Posterior cingulate gyrus (tissue), 11 donors: Measurements from ENCODE around the gene CAPZB.

Experiments used
- DNase-seq, 10 donors: peaks; one replicate each; pipeline versions ENCODE4 v3.0.0 to v3.0.0-alpha.2; 2020 to 2021; ENCODE audit warnings: mixed read lengths in 3 of 10
- intact Hi-C: fragments of 100-400 bp; cut with DNase I; formaldehyde crosslinking; loops from one replicate; pipeline ENCODE4 v1.15.1; 2023

CAPZB gene

DNA sequence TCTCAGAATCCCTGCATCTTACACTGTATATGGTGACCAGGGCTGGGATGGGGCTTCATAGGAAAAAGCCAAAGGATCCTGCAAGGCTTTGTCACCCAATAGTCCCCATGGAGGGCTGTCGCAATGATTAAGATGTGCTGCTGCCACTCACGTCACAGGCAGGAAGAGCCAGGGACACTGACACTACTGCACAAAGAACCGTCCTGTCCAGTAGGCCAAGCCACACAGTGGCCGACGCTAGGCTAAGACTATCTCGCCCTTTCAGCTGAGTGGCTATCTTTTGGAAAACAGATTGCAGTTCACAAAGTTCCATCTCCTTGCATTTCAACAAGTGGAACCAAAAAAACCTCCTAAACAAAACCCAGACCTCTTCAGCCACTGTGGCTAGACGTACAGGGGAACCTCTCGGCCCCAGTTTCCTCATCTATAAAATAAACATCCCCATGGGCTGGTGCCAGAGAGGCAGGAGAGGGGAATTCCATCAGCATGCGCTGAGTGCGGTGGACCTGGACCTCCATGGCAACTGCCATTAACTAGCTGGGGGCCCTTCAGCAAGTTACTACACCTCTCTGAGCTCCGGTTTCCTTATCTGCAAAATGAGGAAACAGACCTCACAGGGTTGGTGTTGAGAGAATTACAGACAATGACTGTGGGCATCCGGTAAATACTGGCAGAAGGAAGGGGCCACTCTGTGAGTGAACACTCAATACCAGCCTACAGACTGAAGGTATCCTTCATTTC is 8.7 kb downstream of the CAPZB start:
- DNase-seq = no peak
- intact Hi-C loops = no loop called here

DNA sequence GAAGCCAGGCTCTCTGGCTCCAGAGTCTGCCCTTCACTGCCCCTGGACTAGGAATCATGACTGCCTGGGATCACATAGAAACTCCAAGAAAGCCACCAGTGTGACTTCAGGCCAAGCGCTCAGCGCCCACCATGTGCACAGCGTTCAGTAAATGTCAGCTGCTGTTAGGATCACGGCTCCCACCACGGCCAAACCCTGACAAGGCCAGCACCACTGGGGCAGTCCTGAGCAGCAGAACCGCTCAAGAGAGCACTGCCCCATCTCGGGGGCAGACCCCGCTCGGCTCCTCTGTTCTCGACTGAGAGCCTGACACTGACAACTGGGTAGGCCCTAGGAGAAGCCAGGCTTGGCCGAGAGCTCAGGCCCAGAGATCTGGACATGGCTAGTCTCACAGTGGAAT is 10.0 kb downstream of the CAPZB start:
- intact Hi-C loops = no loop called here

DNA sequence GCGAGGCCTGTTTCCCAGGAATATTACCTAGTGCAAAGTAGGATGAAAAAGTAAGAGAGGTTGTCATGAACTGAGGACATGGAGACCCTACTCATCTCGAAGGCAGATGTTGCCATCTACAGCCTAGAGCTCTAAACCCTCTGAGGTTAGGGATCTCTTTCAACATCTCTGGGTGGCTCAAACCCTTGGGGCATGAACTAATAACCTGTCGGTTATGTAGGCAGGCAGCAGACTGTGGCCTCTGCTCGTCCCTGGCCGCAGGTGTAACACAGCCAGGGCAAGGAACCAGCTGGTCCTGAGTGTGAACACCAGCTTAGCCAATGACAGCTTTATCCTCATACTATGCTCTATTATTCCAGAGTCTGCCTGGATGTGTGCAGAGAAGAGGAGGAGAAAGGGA is 13.2 kb downstream of the CAPZB start:
- intact Hi-C loops = no loop called here
- DNase-seq = no peak

More for the DNA sequence above, 10.0 kb downstream of the CAPZB start:
- DNase-seq = no peak

DNA sequence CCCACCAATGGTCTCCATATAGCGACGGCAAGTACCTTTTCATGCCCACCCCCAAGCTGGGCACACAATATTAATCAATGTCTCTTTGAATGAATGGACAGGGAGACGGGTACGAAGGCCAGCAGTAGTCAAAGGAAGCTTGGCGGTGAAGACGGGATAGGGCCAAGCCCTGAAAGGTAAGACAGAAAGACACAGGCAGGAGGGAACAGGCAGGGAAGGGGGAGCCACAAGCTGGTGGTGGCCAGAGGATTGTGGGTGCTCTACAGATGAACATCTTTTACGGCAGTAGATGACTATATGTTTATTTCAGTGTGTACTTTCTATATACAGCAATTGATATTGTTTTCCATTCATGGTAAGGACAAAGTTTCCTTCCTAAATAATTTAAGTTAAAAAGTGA is 16.3 kb downstream of the CAPZB start:
- DNase-seq = no peak

DNA sequence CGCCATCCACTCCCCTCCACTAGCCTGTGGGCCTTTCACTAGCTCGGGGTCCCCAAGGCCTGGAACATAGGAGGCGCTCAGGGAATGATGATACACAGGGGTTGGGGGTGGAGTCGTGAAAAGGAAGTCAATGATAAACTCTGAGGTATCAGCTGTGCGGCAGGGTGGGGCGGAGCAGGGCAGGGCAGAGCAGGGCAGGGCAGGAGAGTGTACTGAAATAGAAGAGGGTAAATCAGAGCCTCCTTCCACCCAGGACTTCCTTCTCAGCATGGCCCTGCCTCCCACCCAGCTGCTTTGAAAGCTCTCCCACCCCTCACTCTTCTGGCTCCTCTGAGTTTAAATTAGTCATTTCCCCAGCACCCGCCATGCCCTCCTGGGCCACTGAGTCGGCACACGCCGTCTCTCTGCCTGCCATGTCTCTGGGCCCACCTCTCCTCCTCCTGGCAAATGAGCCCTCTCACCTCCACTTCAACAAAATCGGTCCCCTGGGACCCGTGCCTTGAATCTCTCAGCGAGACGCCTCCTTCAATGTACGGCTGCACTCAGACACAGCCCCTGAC is 16.9 kb downstream of the CAPZB start:
- intact Hi-C loops = no loop called here
- DNase-seq = no peak

More for the DNA sequence above, 16.3 kb downstream of the CAPZB start:
- intact Hi-C loops = no loop called here

DNA sequence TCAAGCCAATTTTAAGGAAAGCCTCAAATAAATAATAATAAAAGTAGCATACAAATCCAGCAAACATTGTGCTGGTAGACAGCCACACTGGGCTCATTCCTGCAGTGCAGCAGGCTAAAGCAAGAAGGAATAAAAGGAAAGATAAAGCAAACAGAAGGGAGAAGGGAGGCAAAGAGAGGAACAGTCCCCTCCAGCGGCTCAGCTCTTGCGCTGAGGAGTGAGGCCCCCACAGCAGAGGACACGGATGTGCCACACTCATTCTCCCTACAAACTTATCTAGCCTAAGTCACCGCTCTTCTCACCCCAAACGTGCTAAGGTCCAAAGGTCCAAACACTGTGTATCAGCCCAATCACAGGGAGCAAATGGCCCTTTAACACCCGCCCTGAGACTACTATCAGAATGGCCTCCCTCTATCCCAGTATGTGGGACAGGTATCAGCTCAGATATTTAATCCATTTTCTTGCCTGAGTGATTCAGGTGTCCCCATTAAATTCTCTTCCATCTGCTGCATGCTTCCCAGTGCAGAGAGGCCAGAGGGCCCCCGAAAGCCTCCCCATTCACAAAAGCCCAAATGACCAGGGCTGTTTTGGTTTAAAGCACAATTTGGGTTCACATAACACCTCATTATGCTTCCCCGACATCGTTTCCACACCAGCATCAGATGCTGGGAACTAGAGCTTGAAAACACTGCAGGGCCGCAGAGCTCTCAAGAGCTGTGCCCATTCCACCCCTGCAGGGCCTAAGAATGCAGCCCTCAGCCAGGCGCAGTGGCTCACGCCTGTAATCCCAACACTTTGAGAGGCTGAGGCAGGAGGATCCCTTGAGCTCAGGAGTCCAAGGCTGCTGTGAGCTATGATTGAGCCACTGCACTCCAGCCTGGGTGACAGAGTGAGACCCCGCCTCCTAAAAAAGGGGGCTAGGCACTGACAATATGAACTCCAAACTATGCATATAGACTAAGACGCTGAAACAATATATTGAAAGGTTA is 17.8 kb downstream of the CAPZB start:
- DNase-seq = no peak
- intact Hi-C loops = no loop called here

DNA sequence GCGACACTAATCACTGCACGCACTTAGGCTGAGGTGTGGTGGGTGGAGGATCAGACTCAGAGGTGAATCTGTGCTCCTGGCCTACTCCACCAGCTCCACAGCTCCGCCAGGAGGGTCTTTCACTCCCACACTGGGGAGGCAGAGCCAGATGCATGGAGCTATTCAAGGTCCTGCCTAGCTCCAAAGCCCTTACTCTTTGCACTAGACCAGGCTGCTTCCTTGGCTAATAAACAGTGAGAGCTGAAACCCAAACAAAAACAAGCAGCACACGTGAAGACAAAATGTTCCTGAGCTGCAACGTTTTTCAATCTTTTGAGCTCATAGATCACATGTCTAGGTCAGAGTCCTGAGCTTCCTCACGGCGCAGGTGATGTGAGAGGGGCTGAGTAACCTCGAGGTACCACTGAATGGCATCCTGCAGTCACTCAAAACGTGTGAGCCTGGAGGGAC is 19.2 kb downstream of the CAPZB start:
- no peak for DNase-seq
- intact Hi-C loops = no loop called here

DNA sequence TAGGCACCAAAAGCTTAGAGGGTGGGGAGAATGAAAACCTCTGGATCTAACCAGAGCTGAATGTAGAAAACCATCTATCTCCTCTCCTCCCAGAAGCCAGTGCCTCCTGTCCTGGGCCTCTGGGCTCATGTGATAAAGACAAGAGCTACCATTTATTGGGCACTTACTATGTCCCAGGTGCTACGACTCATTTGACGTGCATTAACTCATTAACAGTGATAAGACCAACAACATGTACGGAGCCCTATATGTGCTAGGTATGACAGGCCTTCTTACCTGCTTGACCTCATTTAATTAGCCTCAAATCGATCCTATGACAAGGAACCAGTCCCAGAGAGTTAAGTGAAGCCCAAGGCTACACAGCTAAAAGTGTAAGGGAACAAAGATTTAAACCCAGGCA is 19.7 kb downstream of the CAPZB start:
- no peak for DNase-seq
- intact Hi-C loops = no loop called here

DNA sequence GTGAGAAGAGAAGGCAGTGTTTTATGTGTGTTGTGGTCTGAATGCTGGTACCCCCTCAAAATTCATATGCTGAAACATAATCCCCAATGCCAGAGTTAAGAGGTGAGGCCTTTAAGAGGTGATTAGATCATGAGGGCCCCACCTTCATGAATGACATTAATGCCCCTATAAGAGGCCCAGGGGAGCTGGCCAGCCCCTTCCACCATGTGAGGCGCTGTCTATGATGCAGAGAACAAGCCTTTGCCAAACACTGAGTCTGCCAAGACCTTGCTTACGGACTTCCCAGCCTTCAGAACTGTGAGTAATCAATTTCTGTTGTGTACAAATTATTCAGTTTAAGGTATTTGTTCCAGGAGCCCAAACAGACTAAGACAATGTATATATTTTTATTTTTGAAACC is 20.2 kb downstream of the CAPZB start:
- intact Hi-C loops = no loop called here
- DNase-seq = no peak

DNA sequence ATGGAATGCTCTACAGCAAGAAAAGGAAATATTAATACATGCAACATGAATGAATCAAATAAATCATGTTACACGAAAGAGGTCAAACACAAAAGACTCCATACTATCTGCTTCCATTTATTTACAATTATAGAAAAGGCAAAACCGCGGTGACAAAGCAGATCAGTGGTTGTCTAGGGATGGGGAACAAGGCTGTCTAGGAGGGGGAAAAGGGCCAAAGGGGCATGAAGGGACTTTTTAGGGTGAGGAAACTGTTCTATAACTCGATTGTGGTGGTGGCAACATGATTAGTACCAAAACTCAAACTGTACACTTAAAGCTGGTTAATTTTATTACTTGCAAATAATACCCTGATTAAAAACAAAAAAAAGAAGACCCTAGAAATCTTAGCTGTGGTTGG is 20.6 kb downstream of the CAPZB start:
- intact Hi-C loops = no loop called here

DNA sequence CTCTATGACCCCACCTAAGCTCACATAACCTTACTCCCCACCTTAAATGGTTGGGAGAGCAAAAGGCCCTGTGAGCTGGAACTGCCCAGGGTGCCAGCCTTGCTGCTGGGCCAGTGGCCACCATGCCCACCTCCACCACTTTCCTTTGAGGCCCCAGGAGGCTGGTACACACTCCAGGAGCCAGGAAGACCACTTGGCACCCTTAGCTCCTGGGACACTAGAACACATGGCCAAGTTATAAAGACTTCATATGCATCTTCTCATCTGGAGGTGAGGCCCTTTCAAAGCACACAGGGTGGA is 21.9 kb downstream of the CAPZB start:
- intact Hi-C loops = no loop called here
- DNase-seq = no peak

More for the DNA sequence above, 20.6 kb downstream of the CAPZB start:
- DNase-seq = no peak

DNA sequence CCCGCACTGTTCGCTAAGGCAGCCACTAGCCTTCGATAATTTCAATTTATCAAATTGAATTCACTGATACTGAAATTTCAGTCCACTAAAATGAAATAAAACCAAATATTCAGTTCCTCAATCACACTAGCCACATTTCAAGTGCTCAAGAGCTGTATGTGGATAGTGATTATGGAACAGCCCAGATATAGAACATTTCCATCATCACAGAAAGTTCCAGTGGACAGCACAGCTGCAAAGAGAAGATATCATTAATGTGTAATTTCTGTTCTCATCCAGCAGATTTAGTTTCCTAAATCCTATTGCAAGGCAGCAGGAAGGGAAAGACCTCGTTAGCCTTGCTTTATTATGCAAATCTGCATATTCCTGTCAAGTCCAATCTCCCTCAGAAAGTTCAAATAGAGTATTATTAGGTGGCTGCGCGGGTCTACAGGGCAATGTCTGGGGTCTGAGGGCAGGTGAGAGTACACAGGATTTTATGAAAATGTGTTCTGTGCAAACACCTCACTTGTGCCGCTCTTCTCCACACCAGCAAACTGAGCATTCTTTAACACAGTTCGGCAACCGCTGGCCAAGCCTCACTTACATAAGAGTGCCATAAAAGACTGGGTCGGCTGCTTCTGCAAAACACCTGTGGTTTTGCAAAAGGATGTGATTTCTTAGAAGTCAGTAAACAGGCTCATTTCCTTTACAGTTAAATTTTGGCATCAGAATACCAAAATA is 22.4 kb downstream of the CAPZB start:
- DNase-seq = no peak
- intact Hi-C loops = no loop called here

DNA sequence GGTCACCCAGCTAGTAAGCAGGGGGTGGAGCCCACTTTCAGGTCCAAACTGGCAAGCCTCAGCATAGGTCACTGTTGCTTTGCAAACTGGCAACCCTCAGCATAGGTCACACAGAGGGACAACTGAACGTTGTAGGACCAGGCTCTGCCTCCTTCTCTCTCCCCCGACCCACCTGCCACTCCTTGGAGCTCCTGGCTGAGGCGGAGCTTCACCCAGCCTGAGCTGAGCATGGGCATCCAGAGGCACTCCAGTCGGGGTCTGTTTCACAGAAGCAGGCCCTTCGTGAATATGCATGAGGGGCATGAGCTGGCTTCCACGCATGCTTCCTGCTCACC is 24.2 kb downstream of the CAPZB start:
- intact Hi-C loops = no loop called here
- DNase-seq = no peak

DNA sequence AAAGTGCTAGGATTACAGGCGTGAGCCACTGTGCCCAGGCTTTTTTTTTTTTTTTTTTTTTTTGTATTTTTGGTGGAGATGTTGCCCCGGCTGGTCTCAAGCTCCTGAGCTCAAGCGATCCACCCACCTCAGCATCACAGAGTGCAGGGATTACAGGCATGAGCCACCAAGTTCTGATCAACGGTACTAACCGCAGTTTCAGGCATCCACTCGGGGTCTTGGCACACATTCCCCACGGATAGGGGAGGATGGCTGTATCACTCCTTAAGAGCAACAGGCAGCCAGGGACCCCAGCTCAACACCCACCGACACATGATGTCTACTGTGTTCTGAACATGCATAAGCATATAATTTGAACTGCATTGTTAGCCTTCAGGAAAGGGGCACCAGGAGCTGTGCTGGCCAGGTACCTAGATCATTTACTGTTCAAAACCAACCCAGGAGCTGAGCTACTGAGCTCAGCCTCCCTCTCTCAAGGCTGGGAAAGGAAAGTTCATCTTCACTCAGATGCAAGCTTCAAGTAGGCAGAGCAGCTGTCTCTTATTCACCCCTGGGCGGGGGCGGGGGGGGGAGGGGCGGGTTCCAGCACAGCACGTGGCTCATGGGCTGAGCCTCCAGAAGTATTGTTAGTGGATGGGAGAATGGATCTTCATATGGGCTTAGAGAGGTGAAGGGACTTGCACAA is 24.7 kb downstream of the CAPZB start:
- intact Hi-C loops = no loop called here
- DNase-seq = no peak

DNA sequence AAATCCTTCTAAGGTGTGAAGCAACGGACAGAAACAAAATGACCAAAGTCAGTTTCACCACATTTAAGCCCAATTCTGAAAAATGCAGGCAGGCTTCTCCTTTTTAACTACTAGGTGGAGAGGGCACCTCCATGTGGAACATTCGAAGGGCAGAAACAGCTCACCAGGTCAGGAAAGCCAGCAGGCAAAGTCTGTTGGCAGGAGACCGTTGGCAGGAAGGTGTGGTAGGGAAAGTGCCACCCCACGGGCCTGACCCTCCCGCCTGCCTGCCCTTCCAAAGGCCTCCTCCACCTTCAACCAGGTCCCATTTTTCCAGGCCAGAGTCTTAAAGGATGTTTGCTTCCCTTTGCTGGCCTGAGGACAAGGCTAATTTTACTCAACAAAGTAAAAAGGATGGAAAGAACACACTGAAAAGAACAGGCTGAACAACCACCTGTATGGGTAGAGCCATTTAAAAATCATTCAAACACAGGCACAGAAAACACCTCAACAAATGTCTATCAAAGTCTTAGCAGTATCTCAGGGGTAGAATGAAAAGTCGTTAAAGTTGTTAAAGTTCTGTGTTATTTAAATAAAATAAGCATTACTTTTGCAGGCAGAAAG is 26.4 kb downstream of the CAPZB start:
- intact Hi-C loops = no loop called here
- DNase-seq = no peak

DNA sequence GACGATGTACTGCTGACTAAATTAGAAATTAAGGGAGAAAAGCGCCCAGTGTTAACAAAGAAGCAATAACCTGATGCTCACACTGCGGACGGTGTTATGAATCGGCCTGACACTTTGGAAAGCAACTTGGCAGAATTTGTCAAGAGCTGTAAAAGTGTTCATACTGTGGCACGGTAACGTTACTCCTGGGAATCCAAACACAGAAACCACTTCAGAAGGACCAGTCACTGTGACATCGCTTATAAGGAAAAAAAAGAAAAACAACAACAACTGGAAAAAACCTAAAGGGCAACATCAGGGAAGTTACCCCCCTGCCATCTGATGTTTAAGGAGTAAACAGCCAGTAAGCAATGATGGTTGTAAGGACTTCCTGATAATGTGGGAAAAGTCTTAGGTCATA is 27.7 kb downstream of the CAPZB start:
- DNase-seq = no peak
- intact Hi-C loops = no loop called here

DNA sequence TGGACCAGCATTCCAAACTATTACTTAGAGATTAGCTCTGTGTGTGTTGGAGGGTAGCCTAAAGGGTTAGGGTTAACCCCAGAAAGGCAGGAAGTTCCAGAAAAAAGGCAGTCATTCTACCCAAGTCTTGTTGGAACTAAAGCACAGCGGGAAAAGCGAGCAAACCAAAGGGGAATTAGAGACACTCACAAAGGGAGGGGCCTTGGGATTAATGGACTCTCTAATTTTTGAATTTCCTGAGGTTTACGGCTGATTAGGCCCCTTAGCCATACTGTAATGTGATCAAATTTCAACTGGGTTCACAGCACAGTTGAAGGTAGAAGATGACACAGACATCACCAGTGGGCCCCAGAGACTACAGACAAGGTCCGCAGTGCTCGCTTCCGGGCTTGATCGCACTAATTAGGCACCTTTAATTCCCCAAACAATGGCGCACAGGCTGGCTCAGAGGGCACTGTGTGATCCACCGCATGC is 28.3 kb downstream of the CAPZB start:
- DNase-seq = no peak

DNA sequence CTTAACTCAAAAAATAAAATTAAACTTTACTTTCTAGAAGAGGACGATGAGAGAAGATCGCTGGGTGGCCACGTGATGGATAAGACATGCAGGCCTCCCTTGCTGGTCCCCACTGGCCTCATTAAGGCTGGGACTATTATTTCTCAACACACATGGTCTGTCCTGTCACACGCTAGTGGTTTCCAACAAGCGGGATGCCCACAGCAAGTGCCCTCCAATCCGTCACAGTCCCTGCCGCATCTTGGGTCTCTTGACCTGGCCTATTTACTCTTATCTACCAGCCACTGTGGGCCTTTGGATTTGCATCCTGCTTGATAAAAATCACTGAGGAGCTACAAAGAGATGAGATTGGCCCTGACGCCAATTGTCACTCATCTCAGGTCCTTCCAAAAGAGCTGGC is 30.0 kb downstream of the CAPZB start:
- no peak for DNase-seq
- intact Hi-C loops = no loop called here

More for the DNA sequence above, 28.3 kb downstream of the CAPZB start:
- intact Hi-C loops = no loop called here

DNA sequence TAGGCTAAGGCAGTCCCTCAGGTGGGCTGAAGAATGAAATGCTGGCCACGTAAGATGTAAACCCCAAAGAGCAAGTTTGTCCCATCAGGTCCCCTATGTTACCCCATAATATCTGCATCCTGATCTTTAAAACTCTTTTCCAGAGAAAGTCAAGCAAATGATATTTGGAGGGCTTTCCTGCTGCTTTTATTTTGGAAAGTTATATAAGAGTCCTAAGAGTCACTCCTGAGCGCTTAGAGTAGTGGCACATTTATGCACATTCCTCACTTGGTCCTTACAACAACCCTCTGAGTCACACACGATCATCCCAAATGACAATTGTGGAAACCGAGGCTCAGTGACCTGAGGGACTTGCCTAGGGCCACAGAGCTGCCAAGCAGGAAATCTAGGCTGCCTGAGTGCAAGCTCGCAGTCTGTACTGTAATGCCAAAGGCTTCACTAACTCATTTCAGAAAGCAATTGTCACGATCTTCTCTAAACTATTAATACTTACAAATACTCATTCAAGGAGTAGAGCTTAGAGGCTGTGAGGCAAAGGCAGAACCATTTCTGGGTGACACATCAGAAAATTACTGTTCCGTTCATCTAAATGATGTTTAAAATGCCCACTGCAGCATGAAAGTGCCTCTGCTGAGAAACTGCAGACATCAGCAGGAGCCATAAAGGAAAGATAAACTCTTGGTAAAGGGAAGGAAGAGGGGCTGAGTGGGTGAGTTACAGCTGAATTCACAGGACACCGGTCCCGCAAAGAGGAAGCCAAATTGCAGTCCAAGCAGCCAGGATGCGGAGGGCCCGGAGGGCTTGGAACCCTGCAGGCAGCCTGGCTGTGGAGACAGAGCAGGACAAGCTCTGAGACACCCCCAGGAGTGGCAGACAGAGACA is 30.8 kb downstream of the CAPZB start:
- intact Hi-C loops = no loop called here
- peak in 1 of 10 donors; percentile 88 for DNase-seq
